HG02798 (cell line): ENCODE measurements around the gene DNAJC24.

ENCODE experiments used
- ATAC-seq: cut with Tn5 transposase; IDR thresholded peaks from one replicate; pipeline ENCODE4 v1.9.1; 2021; ENCODE audit warnings: mild to moderate bottlenecking; ENCODE audit not compliant: unreplicated experiment, poor library complexity

The DNAJC24 gene

DNA sequence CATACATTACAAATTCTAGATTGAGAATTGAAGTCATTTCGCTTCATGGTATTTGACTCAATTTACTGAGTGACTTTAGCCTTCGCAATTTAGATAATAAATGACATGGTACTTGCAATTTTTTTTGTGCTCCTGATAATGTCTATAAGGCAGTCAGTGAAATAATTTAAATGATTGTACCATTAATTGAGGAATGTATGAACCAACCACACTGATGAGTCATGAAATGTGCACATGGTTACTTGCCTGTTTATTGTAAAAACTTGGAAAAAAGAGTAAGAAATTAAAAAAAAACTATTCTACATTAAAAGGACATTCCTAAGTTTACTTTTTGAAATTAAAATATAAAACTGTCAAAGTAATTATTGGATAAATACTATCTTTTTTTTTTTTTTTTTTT, 43.3 kb downstream of the DNAJC24 start:
- ATAC-seq: no peak

DNA sequence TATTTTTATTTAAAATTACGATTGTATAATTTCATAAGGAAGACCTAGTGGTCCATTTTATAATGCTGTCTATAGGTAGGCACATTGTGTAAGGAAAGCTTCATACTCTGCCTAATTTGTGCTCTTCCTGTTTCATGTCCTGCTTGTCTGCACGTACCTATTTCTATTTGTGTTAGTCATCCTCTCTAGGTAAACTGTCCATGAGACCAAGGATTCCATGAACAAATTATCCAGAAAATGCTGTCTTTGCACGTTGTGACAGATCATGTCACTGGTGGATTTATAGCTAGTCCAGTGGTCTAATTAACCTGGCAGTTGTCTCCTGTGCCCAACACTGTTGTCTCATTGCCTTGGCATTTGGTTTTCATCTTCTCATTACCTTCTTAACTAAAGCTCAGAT, 44.7 kb downstream of the DNAJC24 start:
- ATAC-seq: no peak

GRCh38 chr11:31415435-31415834, 45.8 kb downstream of the DNAJC24 start:
- no peak for ATAC-seq

DNA sequence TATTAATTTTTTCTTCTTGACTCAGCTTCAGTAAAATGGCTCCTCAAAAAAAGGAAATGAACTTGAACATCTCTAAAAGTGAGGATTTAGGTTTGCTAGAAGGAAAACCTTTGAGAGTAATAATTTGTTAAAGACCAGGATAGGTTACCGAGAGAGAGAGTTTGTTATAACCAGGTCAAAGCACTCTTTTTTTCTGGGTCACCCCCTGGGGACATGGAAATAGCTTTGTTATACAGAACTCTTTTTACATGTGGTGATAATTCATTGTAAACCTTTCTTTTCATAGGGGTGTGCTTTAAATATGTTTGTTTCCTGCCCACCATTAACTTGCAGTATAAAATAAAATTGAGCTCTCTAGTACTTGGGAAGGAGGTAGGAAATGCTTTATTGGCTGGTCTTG, 47.7 kb downstream of the DNAJC24 start:
- no peak for ATAC-seq

DNA sequence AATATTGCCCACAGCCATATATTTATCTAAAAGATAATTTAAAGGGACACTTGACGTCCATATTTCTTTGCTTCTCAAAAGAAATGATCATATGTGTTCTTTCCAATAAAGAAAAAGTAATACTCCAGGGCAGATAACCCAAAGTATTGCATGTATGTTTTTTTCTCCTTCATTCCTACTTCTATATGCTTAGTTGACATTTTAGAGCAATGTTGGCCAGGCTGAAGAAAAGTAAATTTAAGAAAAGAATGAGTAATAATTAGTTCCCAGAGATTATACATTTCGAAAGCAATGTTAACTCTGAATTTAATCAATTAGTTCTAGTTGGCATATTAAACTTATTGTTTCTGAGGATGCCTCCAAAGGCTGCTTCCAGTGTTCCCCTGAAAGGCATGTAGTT, 48.2 kb downstream of the DNAJC24 start:
- ATAC-seq: no peak

- ATAC-seq: no peak
Measured at GRCh38 chr11:31419138-31419537, 49.5 kb downstream of the DNAJC24 start.

GRCh38 chr11:31419669-31420068, 50.0 kb downstream of the DNAJC24 start:
- no peak for ATAC-seq

DNA sequence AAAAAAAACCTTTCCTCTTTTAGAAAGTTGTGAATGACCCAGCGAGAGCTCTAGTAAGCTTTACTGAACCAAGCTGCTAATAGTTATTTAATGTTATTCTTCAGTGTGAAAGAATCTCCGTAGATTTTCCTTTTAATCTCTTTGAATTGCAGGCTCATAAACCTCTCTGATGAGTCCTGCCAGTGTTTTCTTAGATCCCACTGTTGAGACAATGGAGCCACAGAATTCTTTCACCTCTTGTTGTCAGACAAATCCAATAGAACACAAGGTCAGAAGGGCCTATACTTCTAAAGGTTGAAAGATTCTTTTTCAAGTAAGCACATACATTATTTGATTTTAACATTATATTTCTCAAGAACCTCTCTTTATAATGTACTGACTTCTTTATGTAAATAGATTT, 52.2 kb downstream of the DNAJC24 start:
- ATAC-seq: no peak

DNA sequence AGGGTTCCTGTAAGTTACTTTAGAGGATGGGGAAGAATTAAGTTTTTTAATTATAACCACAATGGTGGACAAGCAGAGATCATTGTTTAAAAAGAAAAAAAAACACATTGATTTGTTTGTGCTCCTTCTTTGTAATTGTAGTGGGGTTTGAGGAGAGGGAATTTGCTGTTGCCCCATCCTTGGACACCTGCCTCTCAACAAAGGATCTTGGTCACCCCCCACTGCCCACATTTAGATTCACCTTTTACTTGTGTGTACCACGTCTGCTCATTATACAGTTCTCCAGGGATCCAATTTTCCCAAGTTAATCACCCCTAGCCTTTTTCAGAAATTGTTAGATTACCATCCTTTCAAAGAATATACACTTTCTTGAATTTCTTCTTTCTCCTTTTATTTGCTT, 53.0 kb downstream of the DNAJC24 start:
- no peak for ATAC-seq

DNA sequence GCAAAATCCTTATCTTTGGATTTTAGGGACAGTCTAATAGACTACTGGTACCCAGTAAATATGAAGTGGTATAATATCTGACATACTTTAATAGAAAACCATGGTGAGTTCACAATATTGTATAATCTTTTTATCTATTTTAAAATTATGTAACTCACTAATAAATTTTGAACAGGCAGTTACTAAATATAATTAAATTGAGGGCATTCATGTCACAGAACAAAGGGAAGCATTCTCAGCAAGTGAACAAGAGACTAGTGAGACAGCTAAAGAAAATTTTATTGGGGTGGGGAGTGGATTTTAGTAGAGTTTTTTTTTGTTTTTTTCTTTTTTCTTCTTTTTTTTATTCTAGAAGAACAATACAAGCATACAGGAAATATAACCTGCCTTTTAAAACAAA, 55.0 kb downstream of the DNAJC24 start:
- ATAC-seq: no peak

GRCh38 chr11:31433851-31434250, 64.2 kb downstream of the DNAJC24 start:
- ATAC-seq: no peak

- no peak for ATAC-seq
Measured at GRCh38 chr11:31437742-31438435, 68.2 kb downstream of the DNAJC24 start.

- ATAC-seq: no peak
Measured at GRCh38 chr11:31441296-31441695, 71.6 kb downstream of the DNAJC24 start.

DNA sequence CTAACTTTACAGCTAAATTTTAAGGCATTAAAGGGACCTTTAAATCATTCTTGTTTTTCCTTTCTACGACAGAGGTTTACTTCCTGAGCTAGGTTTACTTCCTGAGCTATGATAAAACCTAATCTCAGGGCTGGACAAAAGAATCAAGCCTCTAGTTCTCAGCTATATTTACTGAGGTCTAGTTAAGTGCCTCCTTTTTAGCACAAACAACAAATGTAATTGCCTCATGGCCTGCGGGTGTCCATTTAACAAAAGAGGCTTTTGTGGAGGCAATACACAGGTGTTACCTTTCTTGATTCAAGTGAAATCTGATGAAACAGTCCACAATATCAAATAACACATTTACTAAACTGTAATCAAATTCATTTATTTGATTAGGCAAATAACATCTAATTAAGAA, 72.4 kb downstream of the DNAJC24 start:
- no peak for ATAC-seq

- no peak for ATAC-seq
Measured at GRCh38 chr11:31443802-31444201, 74.1 kb downstream of the DNAJC24 start.

DNA sequence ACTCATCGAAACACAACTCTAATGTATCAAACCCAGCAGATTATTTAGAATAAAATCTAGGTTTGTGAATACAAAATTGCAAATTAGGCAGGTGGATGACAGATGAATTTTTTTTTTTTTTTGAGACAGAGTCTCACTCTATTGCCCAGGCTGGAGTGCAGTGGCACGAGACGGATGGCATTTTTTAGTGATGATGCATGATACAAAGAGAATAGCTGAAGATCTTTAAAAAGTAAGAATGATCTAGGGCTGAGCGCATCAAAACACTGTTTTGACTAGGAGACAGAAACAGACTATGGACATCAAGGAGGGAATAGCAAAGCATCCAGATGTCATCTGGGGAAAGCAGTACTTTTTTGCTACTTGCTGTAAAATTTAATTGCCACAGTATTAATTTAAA, 76.0 kb downstream of the DNAJC24 start:
- ATAC-seq: no peak

DNA sequence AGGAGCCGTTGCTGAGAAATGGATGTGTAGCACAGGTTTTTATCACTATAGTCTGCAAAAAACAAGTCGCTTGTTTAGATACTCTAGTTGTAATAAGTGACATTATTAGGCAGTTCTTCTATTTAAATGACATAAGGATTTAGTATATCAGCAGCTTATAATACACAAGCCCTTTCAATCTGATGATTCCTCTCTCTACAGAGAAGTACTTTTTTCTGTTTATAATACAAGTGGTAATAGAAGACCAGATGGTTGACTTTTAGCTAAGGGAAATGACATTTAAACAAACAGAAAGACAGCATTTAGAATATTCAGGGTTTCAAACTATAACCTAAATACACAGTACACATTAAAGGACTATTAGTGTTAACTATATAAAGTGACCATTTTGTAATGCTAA, 79.4 kb downstream of the DNAJC24 start:
- ATAC-seq: no peak

- ATAC-seq: no peak
Measured at GRCh38 chr11:31450841-31451240, 81.2 kb downstream of the DNAJC24 start.

GRCh38 chr11:31455177-31455576, 85.5 kb downstream of the DNAJC24 start:
- no peak for ATAC-seq

DNA sequence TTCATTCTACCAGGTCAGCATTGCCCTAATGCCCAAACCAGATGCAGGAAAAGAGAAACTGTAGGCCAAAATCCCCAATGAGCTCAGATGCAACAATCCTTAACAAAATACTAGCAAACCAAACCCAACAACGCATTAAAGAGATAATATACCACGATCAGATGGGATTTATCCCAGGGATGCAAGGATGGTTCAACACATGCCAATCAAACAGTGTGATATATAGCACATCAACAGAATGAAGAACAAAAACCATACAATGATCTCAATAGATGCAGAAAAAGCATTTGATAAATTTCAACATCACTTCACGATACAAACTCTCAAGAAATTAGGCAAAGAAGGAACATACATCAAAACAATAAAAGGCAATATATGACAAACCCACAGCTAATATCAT, 94.8 kb downstream of the DNAJC24 start:
- ATAC-seq: no peak

- no peak for ATAC-seq
Measured at GRCh38 chr11:31474083-31474482, 104.4 kb downstream of the DNAJC24 start.

- ATAC-seq: no peak
Measured at GRCh38 chr11:31477528-31478222, 108.0 kb downstream of the DNAJC24 start.
